Gastroesophageal sphincter (tissue), 3 donors: ENCODE measurements around the gene HLCS.
A peak's percentile ranks its signal among the peaks of the same experiment; 100 is the strongest.

Experiments
- EP300 ChIP-seq: sonication (generic); formaldehyde crosslinking; IDR thresholded peaks from one replicate; pipeline ENCODE4 v1.6.1; 2017; ENCODE audit warnings: antibody characterized with exemption, mild to moderate bottlenecking
- POLR2A ChIP-seq, 2 donors: fragments of 450-650 bp; IDR thresholded peaks; one replicate each; pipeline ENCODE4 v1.6.1; 2017; ENCODE audit warnings: antibody characterized with exemption in 2 of 2, mild to moderate bottlenecking in 2 of 2, moderate library complexity in 1 of 2
- TF ChIP-seq, protein P1 (sequence below), 4 experiments: fragments of 200-600 bp in 2 of 4; fragments of 450-650 bp in 2 of 4; sonication (generic) in 1 of 4; IDR thresholded peaks; one replicate each; pipeline ENCODE4 v1.5.1; 2017 to 2019; ENCODE audit warnings: antibody characterized with exemption in 4 of 4, mild to moderate bottlenecking in 2 of 4, moderate library complexity in 2 of 4

DNA sequence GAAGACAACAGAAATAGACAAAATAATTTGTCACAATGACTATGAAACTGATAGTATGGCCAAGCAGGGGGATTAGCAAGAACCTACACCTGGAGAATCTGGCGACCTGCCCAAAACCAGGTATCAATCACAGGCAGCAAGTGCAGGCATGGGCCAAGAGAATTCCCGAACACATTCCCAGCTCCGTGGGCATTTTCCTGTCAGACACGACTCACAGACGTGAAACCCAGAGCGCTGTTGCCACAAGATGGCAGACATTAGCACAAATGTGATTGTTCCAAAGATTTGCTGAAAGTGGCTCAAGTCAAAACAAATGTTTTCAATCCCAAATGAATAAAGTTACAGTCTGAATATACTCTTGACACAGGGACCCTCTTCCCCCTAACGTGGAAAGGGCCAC lies 36.8 kb downstream of the HLCS start:
- TF ChIP-seq, protein P1, sequence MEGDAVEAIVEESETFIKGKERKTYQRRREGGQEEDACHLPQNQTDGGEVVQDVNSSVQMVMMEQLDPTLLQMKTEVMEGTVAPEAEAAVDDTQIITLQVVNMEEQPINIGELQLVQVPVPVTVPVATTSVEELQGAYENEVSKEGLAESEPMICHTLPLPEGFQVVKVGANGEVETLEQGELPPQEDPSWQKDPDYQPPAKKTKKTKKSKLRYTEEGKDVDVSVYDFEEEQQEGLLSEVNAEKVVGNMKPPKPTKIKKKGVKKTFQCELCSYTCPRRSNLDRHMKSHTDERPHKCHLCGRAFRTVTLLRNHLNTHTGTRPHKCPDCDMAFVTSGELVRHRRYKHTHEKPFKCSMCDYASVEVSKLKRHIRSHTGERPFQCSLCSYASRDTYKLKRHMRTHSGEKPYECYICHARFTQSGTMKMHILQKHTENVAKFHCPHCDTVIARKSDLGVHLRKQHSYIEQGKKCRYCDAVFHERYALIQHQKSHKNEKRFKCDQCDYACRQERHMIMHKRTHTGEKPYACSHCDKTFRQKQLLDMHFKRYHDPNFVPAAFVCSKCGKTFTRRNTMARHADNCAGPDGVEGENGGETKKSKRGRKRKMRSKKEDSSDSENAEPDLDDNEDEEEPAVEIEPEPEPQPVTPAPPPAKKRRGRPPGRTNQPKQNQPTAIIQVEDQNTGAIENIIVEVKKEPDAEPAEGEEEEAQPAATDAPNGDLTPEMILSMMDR (IDR thresholded peaks at IDR 0.05), result peak in 2 of 4 experiments; percentile 12 to 16
- TF ChIP-seq POLR2A (IDR thresholded peaks at IDR 0.05) (no peak), EP300 (no peak)
